K562 (cell line): ENCODE results near the gene CHAT. TPM values are rescaled to one million over a fixed set of nuclear protein-coding genes. Genes with fewer than 3 reads are reported as not detected.

Source experiments
- ATAC-seq: fragments of 200-7000 bp; cut with Tn5 transposase; 3 replicates; pipeline ENCODE4 v1.9.1; 2020; ENCODE audit warnings: moderate library complexity
- BruUV-seq: library from RNA; stranded (reverse); fragments of 400-500 nt; replicated peaks from 2 replicates; lab custom pipeline; 2021; lab: Mats Ljungman, UMichigan
- CTCF ChIA-PET: fragments of 300-600 bp; formaldehyde crosslinking; extraction: SDS; loops from one replicate; lab custom pipeline; 2021; ENCODE audit warnings: low intra/inter-chr PET ratio; lab: Yijun Ruan, JAX
- POLR2A ChIA-PET: fragments of 300-600, 350-650 bp; sonication (Branson Sonifier 250); formaldehyde crosslinking; extraction: SDS; loops from one replicate; lab custom pipeline; 2021; ENCODE audit warnings: antibody characterized with exemption, inconsistent platforms; lab: Yijun Ruan, JAX
- DNase-seq, 4 experiments: peaks; one replicate each; pipeline versions ENCODE4 v3.0.0 to v3.0.0-alpha.2; 2011 to 2018; ENCODE audit warnings: low spot score in 3 of 4, mixed read lengths in 3 of 4; ENCODE audit errors: extremely low read depth in 1 of 4
- FAIRE-seq: peaks from 2 replicates; lab custom pipeline; 2011; peaks lifted over from hg19 to GRCh38; lab: Jason Lieb, UNC
- H2AFZ ChIP-seq: 2 replicates; pipeline ENCODE4 v1.6.0; 2011; ENCODE audit warnings: low read depth, low read length, control low read depth, inconsistent platforms
- H3K27ac ChIP-seq: fragments of 200-600 bp; 3 replicates; pipeline ENCODE4 v1.8.0; 2011; ENCODE audit warnings: low read depth, mild to moderate bottlenecking, control low read depth, inconsistent platforms, low read length, moderate library complexity, mixed read lengths; ENCODE audit errors: extremely low read depth
- H3K27me3 ChIP-seq, 2 experiments: fragments of 300-600 bp in 1 of 2; 2 replicates in 1 of 2; 3 replicates in 1 of 2; pipeline versions ENCODE4 v1.6.0 to v1.8.0; 2011; ENCODE audit warnings: inconsistent platforms in 2 of 2, low read length in 2 of 2, mild to moderate bottlenecking in 1 of 2, mixed read lengths in 1 of 2, moderate library complexity in 1 of 2; ENCODE audit not compliant: control insufficient read depth in 2 of 2, insufficient read depth in 2 of 2
- H3K36me3 ChIP-seq: fragments of 300-600 bp; 3 replicates; pipeline ENCODE4 v1.8.0; 2011; ENCODE audit warnings: mild to moderate bottlenecking, low read length, inconsistent platforms; ENCODE audit not compliant: control insufficient read depth, insufficient read depth
- H3K4me1 ChIP-seq, 2 experiments: fragments of 200-600 bp in 1 of 2; replicated peaks in 1 of 2; 2 replicates in 1 of 2; 3 replicates in 1 of 2; pipeline versions ENCODE4 v1.5.1 to v1.8.0; 2011; ENCODE audit warnings: inconsistent platforms in 2 of 2, low read length in 2 of 2, mild to moderate bottlenecking in 1 of 2, mixed read lengths in 1 of 2, moderate library complexity in 1 of 2; ENCODE audit not compliant: control insufficient read depth in 2 of 2, insufficient read depth in 2 of 2
- H3K4me2 ChIP-seq: 2 replicates; pipeline ENCODE4 v1.6.1; 2011; ENCODE audit warnings: low read length, control low read depth, inconsistent platforms, mixed read lengths; ENCODE audit not compliant: insufficient read depth
- H3K4me3 ChIP-seq: fragments of 200-600 bp; sonication (generic), shearing (Covaris generic); 2 replicates; pipeline ENCODE4 v1.5.1; 2016; ENCODE audit warnings: control low read depth, inconsistent platforms
- H3K79me2 ChIP-seq: fragments of 200-600 bp; 3 replicates; pipeline ENCODE4 v1.8.0; 2011; ENCODE audit warnings: low read length, inconsistent platforms; ENCODE audit not compliant: control insufficient read depth, insufficient read depth
- H3K9ac ChIP-seq, 2 experiments: 2 replicates each; pipeline versions ENCODE4 v1.6.0 to v1.6.1; 2011; ENCODE audit warnings: low read depth in 2 of 2, low read length in 2 of 2, control low read depth in 1 of 2, inconsistent platforms in 1 of 2, mild to moderate bottlenecking in 1 of 2, mixed read lengths in 1 of 2; ENCODE audit not compliant: insufficient read depth in 1 of 2
- H3K9me1 ChIP-seq: one replicate; pipeline ENCODE4 v1.6.0; 2011; ENCODE audit warnings: inconsistent platforms, mild to moderate bottlenecking, low read length, moderate library complexity; ENCODE audit not compliant: control insufficient read depth, insufficient read depth
- H3K9me3 ChIP-seq: replicated peaks from 2 replicates; pipeline ENCODE4 v1.5.1; 2011; ENCODE audit warnings: low read depth, low read length, inconsistent platforms; ENCODE audit not compliant: control insufficient read depth, insufficient read depth
- H4K20me1 ChIP-seq: replicated peaks from 2 replicates; pipeline ENCODE4 v1.6.1; 2011; ENCODE audit warnings: low read length, inconsistent platforms, mixed read lengths; ENCODE audit not compliant: control insufficient read depth, insufficient read depth
- NFIC ChIP-seq: fragments of 450-650 bp; IDR thresholded peaks from 2 replicates; pipeline ENCODE4 v1.6.1; 2017; ENCODE audit warnings: mild to moderate bottlenecking, inconsistent platforms
- RAD21 ChIP-seq, 2 experiments: fragments of 250-450 bp in 1 of 2; fragments of 450-650 bp in 1 of 2; sonication (Bioruptor Pico) in 1 of 2; formaldehyde crosslinking in 1 of 2; IDR thresholded peaks in 1 of 2; conservative IDR thresholded peaks in 1 of 2; 2 replicates each; pipeline versions ENCODE4 v1.4.0 to v1.8.0; 2020 to 2022; ENCODE audit warnings: mild to moderate bottlenecking in 2 of 2, moderate library complexity in 1 of 2
- SMARCE1 ChIP-seq: fragments of 450-650 bp; IDR thresholded peaks from 2 replicates; pipeline ENCODE4 v1.7.1; 2016; ENCODE audit warnings: mild to moderate bottlenecking
- SREBF1 ChIP-seq: fragments of 150-350 bp; IDR thresholded peaks from 2 replicates; pipeline ENCODE4 v1.6.1; 2014; ENCODE audit warnings: antibody characterized with exemption, low read depth, low read length, borderline replicate concordance
- WHSC1 ChIP-seq: IDR thresholded peaks from one replicate; pipeline ENCODE4 v1.6.1; 2012; ENCODE audit warnings: low read length, control low read depth, inconsistent platforms
- ZNF143 ChIP-seq: sonication (generic); formaldehyde crosslinking; IDR thresholded peaks from 2 replicates; pipeline ENCODE4 v1.9.0; 2022; ENCODE audit warnings: mild to moderate bottlenecking, missing genetic modification reagents
- ZNF609 ChIP-seq: sonication (generic); formaldehyde crosslinking; IDR thresholded peaks from 2 replicates; pipeline ENCODE4 v1.8.1; 2023; ENCODE audit warnings: missing genetic modification reagents, mild to moderate bottlenecking, borderline replicate concordance
- ZSCAN29 ChIP-seq: fragments of 450-650 bp; IDR thresholded peaks from 2 replicates; pipeline ENCODE4 v1.6.1; 2017
- WGBS: fragments of 100-300 bp; shearing (Covaris generic); methylation state at CpG from one replicate; pipeline ENCODE4 v1.1.6; 2016; ENCODE audit warnings: low coverage, mixed read lengths; ENCODE audit not compliant: insufficient coverage; ENCODE audit errors: missing lambda C conversion rate; 5-methylcytosine and 5-hydroxymethylcytosine counted together
- in situ Hi-C: fragments of 300-500 bp; cut with MboI; formaldehyde crosslinking; loops from 4 replicates; pipeline ENCODE4 v1.15.0; 2018; ENCODE audit warnings: inconsistent platforms, mixed read lengths
- intact Hi-C: fragments of 100-400 bp; cut with micrococcal nuclease; formaldehyde crosslinking; loops from 2 replicates; pipeline ENCODE4 v1.14.2; 2022
- polyA plus RNA-seq, 8 experiments: library from polyadenylated mRNA; depleted of rRNA in 4 of 8; stranded (reverse) in 5 of 8; unstranded in 3 of 8; fragments of >200 nt; fragmentation: Nextera tagmentation in 2 of 8; fragmentation: Illumina TruSeq in 1 of 8; extraction: Ambion mirVana in 2 of 8; extraction: Trizol in 1 of 8; gene quantifications; 2 replicates each; pipeline versions ENCODE4 v1.2.1 to v1.2.3, GENCODE V29; 2011 to 2014; ENCODE audit warnings: inconsistent platforms in 1 of 8, missing spikeins in 1 of 8
- total RNA-seq, 7 experiments: library from RNA; depleted of rRNA in 6 of 7; stranded (reverse); fragments of >200 nt in 6 of 7; fragmentation: Illumina TruSeq in 2 of 7; extraction: Trizol in 2 of 7; gene quantifications; 2 replicates each; pipeline versions ENCODE4 v1.2.1 to v1.2.3, GENCODE V29; 2011 to 2021; ENCODE audit warnings: low replicate concordance in 1 of 7
- TF ChIP-seq, protein P1 (sequence below): sonication (generic); formaldehyde crosslinking; IDR thresholded peaks from 2 replicates; pipeline ENCODE4 v1.8.0; 2022; ENCODE audit warnings: mild to moderate bottlenecking, missing genetic modification reagents
- TF ChIP-seq, protein P2 (sequence below), 3 experiments: IDR thresholded peaks in 2 of 3; conservative IDR thresholded peaks in 1 of 3; 2 replicates each; pipeline ENCODE4 v1.5.1; 2011 to 2012; ENCODE audit warnings: low read length in 3 of 3, mild to moderate bottlenecking in 3 of 3, control low read depth in 2 of 3, improper control_type of control experiment in 1 of 3, inconsistent platforms in 1 of 3, low read depth in 1 of 3, mixed read lengths in 1 of 3, moderate library complexity in 1 of 3; ENCODE audit not compliant: insufficient read depth in 2 of 3

Gene CHAT
- total and polyA plus RNA-seq, 9 of the 15 experiments (the other 6 are each of a cell fraction or from before 2014, with no cell fraction given), result not detected

DNA sequence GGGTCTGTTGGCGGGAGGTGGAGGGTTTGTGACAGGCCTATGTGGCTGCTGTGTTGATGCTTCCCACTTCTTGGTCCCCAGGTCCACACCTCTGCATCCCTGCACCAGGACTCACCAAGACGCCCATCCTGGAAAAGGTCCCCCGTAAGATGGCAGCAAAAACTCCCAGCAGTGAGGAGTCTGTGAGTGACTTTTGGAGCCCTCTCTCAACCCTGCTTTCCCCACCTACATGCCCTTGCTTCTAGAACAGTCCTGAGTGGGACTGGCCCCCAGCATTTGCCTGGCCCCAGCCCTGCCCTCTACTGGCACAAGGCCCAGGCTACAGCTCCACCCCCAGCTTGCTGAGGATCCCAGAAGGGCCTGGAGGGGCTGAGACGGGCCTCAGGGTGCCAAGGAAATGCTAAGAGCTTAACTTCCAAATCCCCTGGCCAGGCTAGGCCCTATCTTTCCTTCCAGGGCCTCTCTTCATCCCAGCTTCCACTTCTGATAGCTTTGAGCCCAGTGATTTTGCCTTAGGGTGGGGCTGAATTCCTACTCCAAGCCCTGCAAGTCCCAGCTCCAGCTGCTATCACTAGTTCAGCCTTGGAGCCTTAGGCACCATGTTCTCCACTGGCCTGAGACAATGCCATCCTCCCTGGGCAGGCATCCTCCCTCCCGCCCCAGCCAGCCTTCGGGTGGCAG is 2.7 kb downstream of the CHAT start:
- 1% methylated on average over 6 of the region's 6 CpGs for WGBS
- Histone ChIP-seq H3K79me2 (no peaks in the 10 kb centered on the region), H2AFZ (no peak overlapping the region), H3K36me3 (no peaks in the 10 kb centered on the region), H3K27ac (no peak overlapping the region), H3K9me3 (no peaks in the 10 kb centered on the region), H3K4me3 (no peak overlapping the region), H3K4me1 (peaks cover 0 to 11% of the 10 kb centered on the region in 2 experiments; a peak in 2 of 5 replicates), H3K9me1 (no peaks in the 10 kb centered on the region), H3K27me3 (peaks cover 22 to 54% of the 10 kb centered on the region in 2 experiments; a peak in 4 of 5 replicates), H4K20me1 (no peaks in the 10 kb centered on the region; the same call in 1 of the 2 replicates), H3K4me2 (no peak overlapping the region), H3K9ac (no peak overlapping the region)
- FAIRE-seq, result no peak
- peak in 2 of 4 experiments; percentile 16 to 44 for DNase-seq
- BruUV-seq, result no TSS peak
- in situ Hi-C loops (no loop called here), intact Hi-C loops (no loop called here)
- ChIA-PET POLR2A (interaction anchor here (0.6 kb wide), 1 partner anchor 338 kb away, joined by 3 read pairs; no protein-coding TSS in a partner anchor), CTCF (no interaction called here)
- peak; percentile 68 for ATAC-seq
- TF ChIP-seq NFIC (0 out of 2 replicates have a peak, but pooled peaks have one; percentile 13), ZNF143 (CRISPR knock-in tag) (no peak), ZNF609 (no peak), RAD21 (CRISPR knock-in tag; conservative IDR thresholded peaks at IDR 0.05 in 1 of 2, IDR thresholded peaks at IDR 0.05 in 1 of 2) (0 out of 4 replicates have a peak, but pooled peaks of 1 of the 2 experiments have one; percentile 4), ZSCAN29 (no peak), SMARCE1 (no peak), SREBF1 (no peak), WHSC1 (no peak)
- TF ChIP-seq, protein P1, sequence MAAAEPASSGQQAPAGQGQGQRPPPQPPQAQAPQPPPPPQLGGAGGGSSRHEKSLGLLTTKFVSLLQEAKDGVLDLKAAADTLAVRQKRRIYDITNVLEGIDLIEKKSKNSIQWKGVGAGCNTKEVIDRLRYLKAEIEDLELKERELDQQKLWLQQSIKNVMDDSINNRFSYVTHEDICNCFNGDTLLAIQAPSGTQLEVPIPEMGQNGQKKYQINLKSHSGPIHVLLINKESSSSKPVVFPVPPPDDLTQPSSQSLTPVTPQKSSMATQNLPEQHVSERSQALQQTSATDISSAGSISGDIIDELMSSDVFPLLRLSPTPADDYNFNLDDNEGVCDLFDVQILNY (CRISPR knock-in tag), result no peak
- TF ChIP-seq, protein P2, sequence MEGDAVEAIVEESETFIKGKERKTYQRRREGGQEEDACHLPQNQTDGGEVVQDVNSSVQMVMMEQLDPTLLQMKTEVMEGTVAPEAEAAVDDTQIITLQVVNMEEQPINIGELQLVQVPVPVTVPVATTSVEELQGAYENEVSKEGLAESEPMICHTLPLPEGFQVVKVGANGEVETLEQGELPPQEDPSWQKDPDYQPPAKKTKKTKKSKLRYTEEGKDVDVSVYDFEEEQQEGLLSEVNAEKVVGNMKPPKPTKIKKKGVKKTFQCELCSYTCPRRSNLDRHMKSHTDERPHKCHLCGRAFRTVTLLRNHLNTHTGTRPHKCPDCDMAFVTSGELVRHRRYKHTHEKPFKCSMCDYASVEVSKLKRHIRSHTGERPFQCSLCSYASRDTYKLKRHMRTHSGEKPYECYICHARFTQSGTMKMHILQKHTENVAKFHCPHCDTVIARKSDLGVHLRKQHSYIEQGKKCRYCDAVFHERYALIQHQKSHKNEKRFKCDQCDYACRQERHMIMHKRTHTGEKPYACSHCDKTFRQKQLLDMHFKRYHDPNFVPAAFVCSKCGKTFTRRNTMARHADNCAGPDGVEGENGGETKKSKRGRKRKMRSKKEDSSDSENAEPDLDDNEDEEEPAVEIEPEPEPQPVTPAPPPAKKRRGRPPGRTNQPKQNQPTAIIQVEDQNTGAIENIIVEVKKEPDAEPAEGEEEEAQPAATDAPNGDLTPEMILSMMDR (IDR thresholded peaks at IDR 0.05 in 2 of 3, conservative IDR thresholded peaks at IDR 0.05 in 1 of 3; ENCODE audit: insufficient read depth in 2 of 3, low read depth in 1 of 3, low read length in 3 of 3), result peak in 2 of 3 experiments; percentile 26 to 31; a peak in 1 of 6 replicates
